MM.1S (cell line): Measurements from ENCODE around the gene CAST.

ENCODE experiments used
- DNase-seq: peaks from one replicate; pipeline ENCODE4 v3.0.0-alpha.2; 2015
- H2AFZ ChIP-seq: fragments of 300-600 bp; sonication (generic); 2 replicates; pipeline ENCODE4 v1.6.0; 2016; ENCODE audit warnings: antibody characterized with exemption, low read length
- H3F3A ChIP-seq: fragments of 300-600 bp; sonication (generic); 2 replicates; pipeline ENCODE4 v1.6.1; 2016; ENCODE audit warnings: mild to moderate bottlenecking, antibody characterized with exemption, low read length, moderate library complexity, mixed read lengths; ENCODE audit not compliant: insufficient read depth
- H3K27ac ChIP-seq: fragments of 300-600 bp; sonication (generic); 2 replicates; pipeline ENCODE4 v1.5.1; 2016; ENCODE audit warnings: mild to moderate bottlenecking, low read length
- H3K27me3 ChIP-seq: fragments of 300-600 bp; sonication (generic); replicated peaks from 2 replicates; pipeline ENCODE4 v1.6.0; 2016; ENCODE audit warnings: low read length; ENCODE audit not compliant: insufficient read depth
- H3K36me3 ChIP-seq: fragments of 300-600 bp; sonication (generic); replicated peaks from 2 replicates; pipeline ENCODE4 v1.6.1; 2016; ENCODE audit warnings: mild to moderate bottlenecking, low read length, mixed read lengths; ENCODE audit not compliant: insufficient read depth
- H3K4me1 ChIP-seq: fragments of 300-600 bp; sonication (generic); 2 replicates; pipeline ENCODE4 v1.6.1; 2016; ENCODE audit warnings: low read length, mixed read lengths
- H3K4me2 ChIP-seq: fragments of 300-600 bp; sonication (generic); 2 replicates; pipeline ENCODE4 v1.6.0; 2016; ENCODE audit warnings: low read depth, low read length
- H3K4me3 ChIP-seq: fragments of 300-600 bp; sonication (generic); 2 replicates; pipeline ENCODE4 v1.5.1; 2016; ENCODE audit warnings: low read length, mixed read lengths
- H3K79me2 ChIP-seq: fragments of 300-600 bp; sonication (generic); 2 replicates; pipeline ENCODE4 v1.6.1; 2016; ENCODE audit warnings: mixed run types, low read length, mixed read lengths
- H3K9ac ChIP-seq: fragments of 300-600 bp; sonication (generic); 2 replicates; pipeline ENCODE4 v1.6.1; 2016; ENCODE audit warnings: low read length, mixed read lengths
- H3K9me2 ChIP-seq: fragments of 300-600 bp; sonication (generic); replicated peaks from 2 replicates; pipeline ENCODE4 v1.6.1; 2016; ENCODE audit warnings: mild to moderate bottlenecking, low read length, mixed read lengths; ENCODE audit not compliant: insufficient read depth
- H3K9me3 ChIP-seq: fragments of 300-600 bp; sonication (generic); replicated peaks from 2 replicates; pipeline ENCODE4 v1.6.1; 2016; ENCODE audit warnings: mild to moderate bottlenecking, low read length, mixed read lengths; ENCODE audit not compliant: insufficient read depth
- H4K20me1 ChIP-seq: fragments of 300-600 bp; sonication (generic); 2 replicates; pipeline ENCODE4 v1.6.1; 2016; ENCODE audit warnings: mild to moderate bottlenecking, low read length, moderate library complexity, mixed read lengths; ENCODE audit not compliant: insufficient read depth
- CTCF ChIP-seq: fragments of 300-600 bp; sonication (generic); IDR thresholded peaks from 2 replicates; pipeline ENCODE4 v1.5.1; 2016; ENCODE audit warnings: antibody characterized with exemption, low read length, mixed read lengths
- EZH2 ChIP-seq: fragments of 300-600 bp; sonication (generic); optimal IDR thresholded peaks from 2 replicates; pipeline ENCODE3; 2017; ENCODE audit warnings: low read depth, mild to moderate bottlenecking, antibody characterized with exemption, low read length, mixed read lengths
- EZH2phosphoT487 ChIP-seq: fragments of 300-600 bp; sonication (generic); IDR thresholded peaks from 2 replicates; pipeline ENCODE4 v1.6.1; 2018; ENCODE audit warnings: antibody characterized with exemption, low read length

Gene CAST

DNA sequence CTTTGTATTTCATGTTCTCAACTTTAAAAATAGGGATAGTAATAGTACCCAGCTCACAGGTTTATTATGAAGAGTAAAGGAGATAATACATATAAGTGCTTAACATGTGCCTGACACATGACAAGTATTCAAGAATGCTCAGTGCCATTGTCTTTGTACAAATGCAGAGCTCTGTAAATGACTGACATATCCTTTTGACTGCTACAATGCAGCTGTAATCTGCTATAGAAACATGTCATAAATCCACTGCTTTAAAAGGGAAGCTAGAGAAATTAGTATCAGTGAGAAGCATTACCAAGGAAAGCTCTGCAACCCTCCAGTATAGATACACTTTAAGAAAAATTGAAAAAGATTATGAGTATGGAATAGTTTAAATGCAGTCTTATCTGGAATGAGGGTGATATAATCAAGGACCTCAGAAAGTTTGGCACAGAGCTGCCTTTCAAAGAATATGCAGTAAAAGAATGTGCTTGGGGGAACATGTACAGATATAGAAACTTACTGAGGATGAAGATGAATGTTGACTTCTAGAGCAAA is 127.7 kb downstream of the CAST start:
- 0 out of 2 replicates have a peak, but pooled peaks cover 2% of the 10 kb centered on the region for H3K79me2 ChIP-seq
- peaks cover 3% of the 10 kb centered on the region; the same call in 1 of the 2 replicates for H3K36me3 ChIP-seq
- no peaks in the 10 kb centered on the region for H4K20me1 ChIP-seq
- no peak overlapping the region for H3K27ac ChIP-seq
- TF ChIP-seq EZH2phosphoT487 (no peak), CTCF (no peak), EZH2 (no peak)
- no peaks in the 10 kb centered on the region for H3K4me1 ChIP-seq
- no peak overlapping the region for H2AFZ ChIP-seq
- DNase-seq: no peak
- H3K9me2 ChIP-seq: no peaks in the 10 kb centered on the region
- H3K4me2 ChIP-seq: no peak overlapping the region
- no peaks in the 10 kb centered on the region for H3K9me3 ChIP-seq
- no peaks in the 10 kb centered on the region for H3F3A ChIP-seq
- no peak overlapping the region for H3K9ac ChIP-seq
- no peaks in the 10 kb centered on the region for H3K27me3 ChIP-seq
- H3K4me3 ChIP-seq: no peak overlapping the region

DNA sequence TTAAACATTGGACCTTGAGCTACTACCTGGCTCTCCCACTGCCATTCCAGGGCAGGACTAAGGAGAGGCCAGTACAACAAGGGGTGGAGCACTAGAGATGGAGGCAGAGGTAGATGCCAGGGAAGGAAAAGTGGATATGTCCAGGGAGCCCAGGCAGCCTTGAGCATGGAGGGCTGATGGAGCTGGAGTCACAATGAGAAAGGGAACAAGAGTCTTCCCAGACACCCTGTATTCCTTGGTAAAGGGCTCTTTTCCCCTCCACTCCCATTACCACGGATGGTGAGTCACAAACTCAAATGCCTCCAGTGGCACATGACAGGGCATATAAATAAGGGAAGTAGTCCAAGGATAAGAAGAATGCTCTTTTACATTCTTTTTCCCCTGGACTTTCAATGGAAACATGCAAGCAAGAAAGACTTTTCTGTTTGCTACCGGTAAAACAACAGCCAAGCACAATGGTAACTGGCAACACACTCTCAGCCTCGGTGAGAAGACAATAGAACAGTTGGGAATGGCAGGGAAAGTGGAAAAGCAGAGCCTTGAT is 128.9 kb downstream of the CAST start:
- Histone ChIP-seq H3K4me1 (no peaks in the 10 kb centered on the region), H3K27ac (no peak overlapping the region), H3K79me2 (0 out of 2 replicates have a peak, but pooled peaks cover 3% of the 10 kb centered on the region), H3K36me3 (peaks cover 3% of the 10 kb centered on the region; the same call in 1 of the 2 replicates), H3K4me3 (no peak overlapping the region), H2AFZ (no peak overlapping the region), H3F3A (no peaks in the 10 kb centered on the region), H3K4me2 (no peak overlapping the region), H3K9ac (no peak overlapping the region), H3K9me3 (no peaks in the 10 kb centered on the region), H3K9me2 (no peaks in the 10 kb centered on the region), H4K20me1 (no peaks in the 10 kb centered on the region), H3K27me3 (no peaks in the 10 kb centered on the region)
- no peak for TF ChIP-seq EZH2phosphoT487
- no peak for TF ChIP-seq EZH2
- TF ChIP-seq CTCF: no peak
- DNase-seq: no peak

GRCh38 chr5:96794757-96795156 is 132.6 kb downstream of the CAST start:
- no peak overlapping the region for H3K27ac ChIP-seq
- H3K9ac ChIP-seq: no peak overlapping the region
- H3K9me2 ChIP-seq: no peaks in the 10 kb centered on the region
- peaks cover 10% of the 10 kb centered on the region; the same call in 1 of the 2 replicates for H3K36me3 ChIP-seq
- peaks cover 9% of the 10 kb centered on the region; the same call in 1 of the 2 replicates for H3K79me2 ChIP-seq
- no peak overlapping the region for H3K4me3 ChIP-seq
- H3K4me2 ChIP-seq: no peak overlapping the region
- no peaks in the 10 kb centered on the region for H3F3A ChIP-seq
- H4K20me1 ChIP-seq: no peaks in the 10 kb centered on the region
- H2AFZ ChIP-seq: no peak overlapping the region
- no peaks in the 10 kb centered on the region for H3K4me1 ChIP-seq
- H3K27me3 ChIP-seq: no peaks in the 10 kb centered on the region
- no peak for DNase-seq
- H3K9me3 ChIP-seq: no peaks in the 10 kb centered on the region
- TF ChIP-seq EZH2phosphoT487 (no peak), CTCF (no peak), EZH2 (no peak)
